ENCODE measurements around the gene ITPKB.

DNA sequence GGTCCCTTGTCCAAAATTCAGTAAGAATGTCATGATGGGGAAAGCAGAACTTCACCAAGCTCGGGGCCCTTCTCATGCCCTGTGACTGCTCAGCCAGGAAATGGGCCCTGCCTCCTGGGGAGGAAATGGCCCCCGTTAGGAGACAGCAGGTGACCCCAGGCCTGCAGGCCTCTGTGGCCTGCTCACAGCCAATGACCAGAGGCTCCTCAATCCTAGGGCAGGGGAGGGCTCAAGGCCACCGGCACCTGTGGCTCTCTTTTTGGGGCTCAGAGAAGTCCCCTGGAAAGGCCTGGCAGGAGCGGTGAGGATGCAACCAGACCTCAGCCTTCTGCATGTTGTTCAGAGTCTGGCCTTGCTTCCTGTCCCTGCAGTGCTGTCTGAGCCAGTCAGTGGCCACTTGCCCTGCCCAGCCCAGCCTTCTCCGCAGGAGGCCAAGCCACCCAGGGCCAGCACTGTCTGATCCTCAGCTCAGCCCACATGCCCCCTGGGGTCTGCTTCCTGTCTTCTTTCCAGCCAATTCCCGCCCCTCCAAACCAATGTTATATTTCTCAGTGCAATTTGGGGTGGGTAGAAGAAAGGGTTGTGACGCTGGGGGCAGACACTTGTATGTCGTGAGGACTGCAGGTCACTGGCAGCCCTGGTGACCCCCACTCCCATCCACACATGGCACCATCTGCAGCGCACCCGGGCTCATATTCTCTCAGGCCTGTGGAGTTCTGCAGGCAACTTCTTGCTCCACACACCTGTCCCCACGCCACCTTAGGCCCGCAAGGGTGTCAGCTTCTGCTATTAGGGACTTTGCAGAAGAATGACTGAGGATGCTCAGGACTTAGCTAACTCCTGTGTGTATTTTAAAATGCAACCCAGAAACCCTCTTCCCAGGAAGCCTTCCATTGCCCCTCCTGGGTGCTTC, 83.6 kb downstream of the ITPKB start:
- no peak for TF ChIP-seq EZH2phosphoT487 (IDR thresholded peaks at IDR 0.05; ENCODE audit: borderline replicate concordance, low read length)
- no peak for TF ChIP-seq CTCF (conservative IDR thresholded peaks at IDR 0.05; ENCODE audit: low read depth, low read length)

Data from PC-3 (cell line).